ENCODE results near the gene POFUT2.

DNA sequence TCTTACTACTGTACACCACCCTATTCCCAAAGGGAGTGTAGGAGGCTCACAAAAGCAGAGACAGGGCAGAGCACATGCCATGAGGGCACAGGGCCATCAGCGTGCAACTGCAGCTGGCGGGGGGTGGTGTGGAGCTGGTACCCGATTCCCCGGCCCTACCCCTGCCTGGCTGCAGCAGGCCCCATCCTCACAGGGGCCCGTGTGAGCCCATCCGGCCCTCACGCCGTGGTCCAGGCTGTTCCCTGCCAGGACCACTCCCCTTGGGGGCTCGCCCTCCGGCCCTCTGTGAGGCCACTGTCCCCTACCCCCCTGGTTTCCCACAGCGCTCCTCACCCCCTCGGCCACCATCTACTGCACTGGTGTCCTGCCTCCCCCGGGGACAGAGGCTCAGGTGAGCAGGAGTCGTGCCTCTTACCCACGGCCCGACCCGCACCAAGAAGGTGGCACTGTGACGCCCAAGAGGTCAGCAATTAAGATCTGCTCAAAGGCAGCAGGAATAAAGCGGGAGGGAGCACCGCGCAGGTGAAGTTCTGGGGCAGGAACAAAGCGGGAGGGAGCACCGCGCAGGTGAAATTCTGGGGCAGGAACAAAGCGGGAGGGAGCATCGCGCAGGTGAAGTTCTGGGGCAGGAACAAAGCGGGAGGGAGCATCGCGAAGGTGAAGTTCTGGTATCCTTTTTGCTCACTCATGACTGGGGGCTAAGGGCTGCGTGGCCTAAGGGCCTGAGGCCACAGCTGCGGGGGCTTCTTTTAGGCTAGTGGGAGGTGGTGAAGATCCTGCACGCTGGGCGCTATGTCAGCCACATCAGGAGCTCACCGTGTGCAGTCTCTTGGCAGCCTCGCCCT lies 3.9 kb downstream of the POFUT2 start:
- TF ChIP-seq CTCF (conservative IDR thresholded peaks at IDR 0.05; ENCODE audit: low read depth, low read length) (no peak), EZH2 (IDR thresholded peaks at IDR 0.05; ENCODE audit: low read length, unreplicated experiment) (no peak)

Measured in PC-3 (cell line).